Smooth muscle cell (in vitro differentiated cells): ENCODE measurements around the gene ATE1. TPM values are rescaled to one million over a fixed set of nuclear protein-coding genes. Genes with fewer than 3 reads are reported as not detected.

Experiments used
- DNase-seq: peaks from one replicate; lab custom pipeline; 2025; ENCODE audit not compliant: unreplicated experiment; lab: John Stamatoyannopoulos, UW
- H2AFZ ChIP-seq: fragments of 200-600 bp; sonication (generic); 2 replicates; pipeline ENCODE4 v1.6.0; 2016; ENCODE audit warnings: antibody characterized with exemption, low read depth, mild to moderate bottlenecking
- H3F3A ChIP-seq: fragments of 200-600 bp; sonication (generic); 2 replicates; pipeline ENCODE4 v1.6.0; 2017; ENCODE audit warnings: antibody characterized with exemption, low read depth
- H3K27ac ChIP-seq: fragments of 200-600 bp; sonication (generic); 2 replicates; pipeline ENCODE4 v1.5.1; 2016; ENCODE audit warnings: low read depth, mild to moderate bottlenecking
- H3K27me3 ChIP-seq: fragments of 200-600 bp; sonication (generic); 2 replicates; pipeline ENCODE4 v1.6.1; 2016; ENCODE audit warnings: low read depth, mild to moderate bottlenecking
- H3K36me3 ChIP-seq: fragments of 200-600 bp; sonication (generic); 2 replicates; pipeline ENCODE4 v1.5.1; 2016; ENCODE audit warnings: low read depth
- H3K4me1 ChIP-seq: fragments of 200-600 bp; sonication (generic); 2 replicates; pipeline ENCODE4 v1.5.1; 2016; ENCODE audit warnings: low read depth
- H3K4me2 ChIP-seq: fragments of 200-600 bp; sonication (generic); 2 replicates; pipeline ENCODE4 v1.6.0; 2016; ENCODE audit warnings: mild to moderate bottlenecking
- H3K4me3 ChIP-seq: fragments of 200-600 bp; sonication (generic); 2 replicates; pipeline ENCODE4 v1.5.1; 2016; ENCODE audit warnings: mild to moderate bottlenecking
- H3K79me2 ChIP-seq: fragments of 200-600 bp; sonication (generic); 2 replicates; pipeline ENCODE4 v1.6.0; 2016; ENCODE audit warnings: low read depth, mild to moderate bottlenecking
- H3K9ac ChIP-seq: fragments of 200-600 bp; sonication (generic); 2 replicates; pipeline ENCODE4 v1.6.0; 2016; ENCODE audit warnings: low read depth
- H3K9me3 ChIP-seq: fragments of 200-600 bp; sonication (generic); replicated peaks from 2 replicates; pipeline ENCODE4 v1.5.1; 2016; ENCODE audit warnings: low read depth
- H4K20me1 ChIP-seq: fragments of 200-600 bp; sonication (generic); 2 replicates; pipeline ENCODE4 v1.6.0; 2016; ENCODE audit warnings: low read depth
- WGBS: methylation state at CpG from one replicate; pipeline ENCODE4 v1.1.7; 2016; ENCODE audit warnings: low lambda C conversion rate; 5-methylcytosine and 5-hydroxymethylcytosine counted together
- polyA plus RNA-seq: library from polyadenylated mRNA; unstranded; fragments of >200 nt; fragmentation: Nextera tagmentation; extraction: Ambion mirVana; gene quantifications from 2 replicates; pipeline ENCODE4 v1.2.1, GENCODE V29; 2016
- total RNA-seq: library from RNA; depleted of rRNA; stranded (reverse); fragments of >200 nt; gene quantifications from 2 replicates; pipeline ENCODE4 v1.2.3, GENCODE V29; 2014
- TF ChIP-seq, protein P1 (sequence below): fragments of 200-600 bp; sonication (generic); IDR thresholded peaks from 2 replicates; pipeline ENCODE4 v1.5.1; 2017; ENCODE audit warnings: borderline replicate concordance, mild to moderate bottlenecking, antibody characterized with exemption; ENCODE audit not compliant: insufficient read depth, poor library complexity, severe bottlenecking

ATE1 gene
- total and polyA plus RNA-seq, 2 experiments from 2014 or later, result 9.1 to 20.7 TPM

DNA sequence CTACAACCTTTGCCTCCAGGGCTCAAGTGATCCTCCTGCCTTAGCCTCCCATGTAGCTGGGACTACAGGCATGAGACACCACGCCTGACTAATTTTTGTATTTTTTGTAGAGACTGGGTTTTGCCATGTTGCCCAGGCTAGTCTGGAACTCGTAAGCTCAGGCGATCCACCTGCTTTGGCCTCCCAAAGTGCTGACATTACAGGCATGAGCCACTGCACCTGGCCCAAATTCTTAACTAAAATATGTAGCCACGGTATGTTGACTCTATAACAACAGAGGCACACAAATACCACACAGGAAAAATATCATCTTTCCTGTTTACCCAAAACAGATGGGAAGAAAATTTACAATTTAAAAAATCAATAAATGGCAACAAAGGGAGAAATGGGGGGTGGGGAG lies 115.8 kb downstream of the ATE1 start:
- no peaks in the 10 kb centered on the region for H3F3A ChIP-seq
- no peak for DNase-seq
- 71% methylated on average over 4 of the region's 4 CpGs for WGBS

DNA sequence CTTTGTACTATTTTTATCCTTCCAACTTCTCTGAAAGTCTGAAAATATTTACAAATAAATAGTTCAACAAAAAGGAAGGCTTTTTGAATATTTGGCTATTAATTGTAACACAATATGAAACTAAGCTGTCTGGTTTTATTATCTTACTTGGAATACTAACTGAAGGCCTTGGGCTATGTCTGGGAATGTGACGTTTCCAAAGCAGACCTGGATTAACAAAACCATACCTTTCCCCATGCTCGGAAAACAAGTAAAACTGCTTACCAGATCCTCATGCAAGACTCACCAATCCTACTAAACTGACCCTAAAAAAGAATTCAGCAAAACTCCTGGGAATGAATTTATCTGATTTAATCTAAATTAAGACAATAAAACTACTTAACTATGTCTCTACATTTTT lies 116.4 kb downstream of the ATE1 start:
- TF ChIP-seq, protein P1, sequence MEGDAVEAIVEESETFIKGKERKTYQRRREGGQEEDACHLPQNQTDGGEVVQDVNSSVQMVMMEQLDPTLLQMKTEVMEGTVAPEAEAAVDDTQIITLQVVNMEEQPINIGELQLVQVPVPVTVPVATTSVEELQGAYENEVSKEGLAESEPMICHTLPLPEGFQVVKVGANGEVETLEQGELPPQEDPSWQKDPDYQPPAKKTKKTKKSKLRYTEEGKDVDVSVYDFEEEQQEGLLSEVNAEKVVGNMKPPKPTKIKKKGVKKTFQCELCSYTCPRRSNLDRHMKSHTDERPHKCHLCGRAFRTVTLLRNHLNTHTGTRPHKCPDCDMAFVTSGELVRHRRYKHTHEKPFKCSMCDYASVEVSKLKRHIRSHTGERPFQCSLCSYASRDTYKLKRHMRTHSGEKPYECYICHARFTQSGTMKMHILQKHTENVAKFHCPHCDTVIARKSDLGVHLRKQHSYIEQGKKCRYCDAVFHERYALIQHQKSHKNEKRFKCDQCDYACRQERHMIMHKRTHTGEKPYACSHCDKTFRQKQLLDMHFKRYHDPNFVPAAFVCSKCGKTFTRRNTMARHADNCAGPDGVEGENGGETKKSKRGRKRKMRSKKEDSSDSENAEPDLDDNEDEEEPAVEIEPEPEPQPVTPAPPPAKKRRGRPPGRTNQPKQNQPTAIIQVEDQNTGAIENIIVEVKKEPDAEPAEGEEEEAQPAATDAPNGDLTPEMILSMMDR, result no peak
- WGBS, result 48% methylated on average over 2 of the region's 2 CpGs

More for the DNA sequence above, 115.8 kb downstream of the ATE1 start:
- no peak overlapping the region for H3K4me2 ChIP-seq
- no peaks in the 10 kb centered on the region for H3K4me1 ChIP-seq
- H3K27ac ChIP-seq, result peak overlapping the region; percentile 57
- H3K4me3 ChIP-seq, result no peak overlapping the region
- H3K9me3 ChIP-seq, result no peaks in the 10 kb centered on the region
- TF ChIP-seq, protein P1, result no peak
- H4K20me1 ChIP-seq, result no peaks in the 10 kb centered on the region
- H3K79me2 ChIP-seq, result no peaks in the 10 kb centered on the region
- no peaks in the 10 kb centered on the region for H3K27me3 ChIP-seq
- H3K36me3 ChIP-seq, result no peaks in the 10 kb centered on the region
- no peak overlapping the region for H3K9ac ChIP-seq
- no peak overlapping the region for H2AFZ ChIP-seq

DNA sequence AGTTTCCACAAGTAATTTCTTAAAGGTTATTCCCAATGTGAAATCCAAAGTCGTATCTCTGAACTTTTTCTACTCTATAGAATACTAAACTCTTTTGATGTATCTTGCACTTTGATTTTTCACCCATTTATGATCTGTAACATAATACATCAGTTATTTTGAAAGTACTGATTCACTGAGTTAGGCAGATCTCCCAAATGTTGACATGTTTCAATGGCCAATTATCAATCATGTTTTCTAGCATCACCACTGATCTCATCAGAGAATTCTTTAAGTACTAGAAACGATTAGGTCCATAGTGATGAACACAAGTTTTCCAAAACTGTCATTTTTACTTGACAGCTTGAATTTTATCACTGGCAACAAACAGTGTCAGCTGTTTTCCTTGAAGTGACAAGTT lies 119.0 kb downstream of the ATE1 start:
- no peak overlapping the region for H3K4me3 ChIP-seq
- 73% methylated on average over 2 of the region's 2 CpGs for WGBS
- DNase-seq, result no peak
- H3K27me3 ChIP-seq, result no peaks in the 10 kb centered on the region
- no peak overlapping the region for H3K4me2 ChIP-seq
- H3K9me3 ChIP-seq, result no peaks in the 10 kb centered on the region
- no peak overlapping the region for H2AFZ ChIP-seq
- no peaks in the 10 kb centered on the region for H3K79me2 ChIP-seq
- no peaks in the 10 kb centered on the region for H4K20me1 ChIP-seq
- H3K27ac ChIP-seq, result no peak overlapping the region
- no peak overlapping the region for H3K9ac ChIP-seq
- H3K4me1 ChIP-seq, result peaks cover 7% of the 10 kb centered on the region
- no peaks in the 10 kb centered on the region for H3K36me3 ChIP-seq
- H3F3A ChIP-seq, result no peaks in the 10 kb centered on the region
- TF ChIP-seq, protein P1, result no peak

More for the DNA sequence above, 116.4 kb downstream of the ATE1 start:
- H3K27ac ChIP-seq, result peak overlapping the region; percentile 57
- no peaks in the 10 kb centered on the region for H3K79me2 ChIP-seq
- no peak overlapping the region for H2AFZ ChIP-seq
- H3K27me3 ChIP-seq, result no peaks in the 10 kb centered on the region
- no peak for DNase-seq
- no peak overlapping the region for H3K9ac ChIP-seq
- H3F3A ChIP-seq, result no peaks in the 10 kb centered on the region
- H3K9me3 ChIP-seq, result no peaks in the 10 kb centered on the region
- peak overlapping the region; percentile 7 for H3K4me2 ChIP-seq
- no peaks in the 10 kb centered on the region for H3K4me1 ChIP-seq
- H4K20me1 ChIP-seq, result no peaks in the 10 kb centered on the region
- H3K36me3 ChIP-seq, result no peaks in the 10 kb centered on the region
- H3K4me3 ChIP-seq, result no peak overlapping the region

DNA sequence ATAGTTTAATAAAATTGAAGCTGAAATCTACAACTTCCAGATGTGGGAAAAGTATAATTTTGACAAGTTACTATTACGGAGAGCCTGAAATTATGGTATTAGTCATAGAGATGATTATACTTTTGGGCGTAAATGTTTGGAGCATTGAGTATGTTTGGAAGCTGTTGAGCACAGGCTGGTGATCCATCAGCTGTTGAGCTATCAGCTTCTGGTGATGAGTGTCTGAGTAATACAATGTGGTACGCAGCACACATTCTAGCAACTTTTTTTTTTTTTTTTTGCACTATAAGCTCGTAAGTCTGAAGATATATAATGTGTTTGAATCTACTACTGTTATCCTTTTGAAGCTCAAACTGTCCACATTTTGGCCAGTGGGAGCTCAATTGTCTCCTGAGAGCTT lies 123.4 kb downstream of the ATE1 start:
- no peak for DNase-seq
- H3K27ac ChIP-seq, result peak overlapping the region; percentile 67
- H3K4me3 ChIP-seq, result peak overlapping the region; percentile 6
- H3K4me1 ChIP-seq, result peaks cover 17% of the 10 kb centered on the region
- H3F3A ChIP-seq, result no peaks in the 10 kb centered on the region
- H2AFZ ChIP-seq, result peak overlapping the region; percentile 46
- H3K27me3 ChIP-seq, result no peaks in the 10 kb centered on the region
- H3K36me3 ChIP-seq, result no peaks in the 10 kb centered on the region
- H3K9me3 ChIP-seq, result no peaks in the 10 kb centered on the region
- no peaks in the 10 kb centered on the region for H3K79me2 ChIP-seq
- WGBS, result 23% methylated on average over 4 of the region's 4 CpGs
- H3K9ac ChIP-seq, result peak overlapping the region; percentile 19
- no peaks in the 10 kb centered on the region for H4K20me1 ChIP-seq
- TF ChIP-seq, protein P1, result no peak
- peak overlapping the region; percentile 79 for H3K4me2 ChIP-seq
